IPS DF 4.7 (cell line): ENCODE data around the gene OR5B21.

Experiments used
- DNase-seq: peaks from one replicate; pipeline ENCODE4 v3.0.0-alpha.2; 2013; ENCODE audit warnings: low spot score; ENCODE audit errors: extremely low read depth

Gene OR5B21

DNA sequence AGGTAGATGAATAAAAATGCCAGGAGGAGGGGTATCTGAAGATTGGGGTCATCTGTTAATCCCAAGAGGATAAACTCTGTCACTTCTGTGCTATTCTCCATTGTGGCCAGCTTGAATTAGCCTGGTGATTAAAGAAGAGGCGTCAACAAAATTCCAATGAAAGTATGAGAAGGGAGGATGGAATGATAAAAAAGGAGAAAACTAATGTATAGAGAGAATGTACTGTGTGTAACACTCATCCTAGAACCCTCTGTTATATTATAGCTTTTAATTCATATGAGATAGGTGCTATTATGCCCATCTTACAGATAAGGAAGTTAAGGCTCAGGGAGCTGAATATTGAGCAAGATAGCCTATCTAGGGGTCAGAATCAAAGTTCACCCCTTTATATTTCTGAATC lies at the start of gene OR5B21:
OR5B21 (minus strand) TSS at position 101 of the 400 bp plus-strand sequence; CDS start at position 101, 0 bp downstream.
- no peak for DNase-seq

GRCh38 chr11:58549644-58550043 lies 41.7 kb upstream of the OR5B21 start:
- DNase-seq = no peak

- no peak for DNase-seq
These were observed 38.9 kb upstream of the OR5B21 start for GRCh38 chr11:58546841-58547240.

GRCh38 chr11:58531865-58532341 lies 24.0 kb upstream of the OR5B21 start:
- no peak for DNase-seq

DNA sequence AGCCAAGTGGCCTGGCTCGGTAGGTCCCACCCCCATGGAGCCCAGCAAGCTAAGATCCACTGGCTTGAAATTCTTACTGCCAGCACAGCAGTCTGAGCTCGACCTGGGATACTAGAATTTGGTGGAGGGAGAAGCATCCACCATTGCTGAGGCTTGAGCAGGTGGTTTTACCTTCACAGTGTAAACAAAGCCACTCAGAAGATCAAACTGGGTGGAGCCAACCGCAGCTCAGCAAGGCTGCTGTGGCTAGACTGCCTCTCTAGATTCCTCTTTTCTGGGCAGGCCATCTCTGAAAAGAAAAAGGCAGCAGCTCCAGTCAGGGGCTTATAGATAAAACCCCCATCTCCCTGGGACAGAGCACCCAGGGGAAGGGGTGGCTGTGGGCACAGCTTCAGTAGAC lies 22.3 kb upstream of the OR5B21 start:
- DNase-seq = no peak

GRCh38 chr11:58527429-58527828 lies 19.5 kb upstream of the OR5B21 start:
- no peak for DNase-seq

DNA sequence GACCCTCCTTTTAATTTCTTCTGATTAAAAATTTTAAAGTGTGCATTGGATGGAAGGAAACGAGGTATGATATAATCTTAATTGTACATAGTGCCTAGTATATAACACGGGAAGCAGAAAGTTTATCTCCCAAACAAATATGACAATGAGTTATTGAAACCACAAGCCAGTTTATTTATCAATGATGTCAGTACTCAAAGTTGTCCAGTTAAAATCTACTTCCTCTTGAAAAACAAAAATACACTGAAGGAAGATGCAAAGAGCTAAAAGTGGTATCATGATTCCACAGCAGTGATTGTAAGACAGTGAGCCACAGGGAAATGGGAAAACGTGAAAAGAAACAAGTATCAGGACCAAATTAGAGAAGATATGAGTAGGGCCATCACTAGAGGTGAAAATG lies 18.8 kb upstream of the OR5B21 start:
- DNase-seq = no peak

- DNase-seq = no peak
These were observed 17.2 kb upstream of the OR5B21 start for GRCh38 chr11:58525037-58525614.

DNA sequence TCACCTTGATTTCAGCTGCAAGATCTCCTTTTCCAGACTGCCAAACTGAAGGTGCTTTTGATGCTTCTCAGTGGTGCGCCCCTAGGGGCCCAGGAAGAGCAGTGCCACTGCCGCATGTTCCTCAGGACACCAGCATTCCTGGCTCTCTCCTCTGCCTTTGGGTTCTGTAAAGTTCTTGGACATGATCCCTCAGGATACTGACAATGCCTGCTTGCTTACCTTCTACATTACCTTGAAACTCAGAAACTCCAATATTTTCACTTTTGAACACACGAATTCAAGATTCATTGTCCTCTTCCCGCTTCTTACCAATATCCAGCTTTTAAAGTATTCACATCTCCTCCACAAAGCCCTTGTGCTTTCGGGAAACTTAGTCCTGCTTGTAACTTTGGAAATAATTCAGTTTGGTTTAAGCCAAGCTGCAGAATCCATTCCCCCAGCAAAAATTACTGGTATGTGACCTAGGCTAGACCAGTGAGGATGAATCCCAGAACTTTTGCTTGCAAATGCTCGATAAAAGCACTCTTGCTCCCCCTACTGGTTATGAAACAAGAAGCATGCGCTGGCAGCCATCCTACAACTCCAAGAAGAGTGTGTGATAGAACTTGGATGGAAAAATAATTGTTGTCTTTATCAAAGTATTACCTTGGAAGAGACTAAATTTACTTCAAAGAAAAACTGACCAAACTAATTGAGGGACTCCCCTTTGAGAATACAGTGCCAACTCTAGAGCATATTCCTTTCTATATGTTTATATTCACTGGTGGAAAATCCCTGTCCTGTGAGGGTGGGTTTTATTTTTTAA lies 16.5 kb upstream of the OR5B21 start:
- peak; percentile 53 for DNase-seq

DNA sequence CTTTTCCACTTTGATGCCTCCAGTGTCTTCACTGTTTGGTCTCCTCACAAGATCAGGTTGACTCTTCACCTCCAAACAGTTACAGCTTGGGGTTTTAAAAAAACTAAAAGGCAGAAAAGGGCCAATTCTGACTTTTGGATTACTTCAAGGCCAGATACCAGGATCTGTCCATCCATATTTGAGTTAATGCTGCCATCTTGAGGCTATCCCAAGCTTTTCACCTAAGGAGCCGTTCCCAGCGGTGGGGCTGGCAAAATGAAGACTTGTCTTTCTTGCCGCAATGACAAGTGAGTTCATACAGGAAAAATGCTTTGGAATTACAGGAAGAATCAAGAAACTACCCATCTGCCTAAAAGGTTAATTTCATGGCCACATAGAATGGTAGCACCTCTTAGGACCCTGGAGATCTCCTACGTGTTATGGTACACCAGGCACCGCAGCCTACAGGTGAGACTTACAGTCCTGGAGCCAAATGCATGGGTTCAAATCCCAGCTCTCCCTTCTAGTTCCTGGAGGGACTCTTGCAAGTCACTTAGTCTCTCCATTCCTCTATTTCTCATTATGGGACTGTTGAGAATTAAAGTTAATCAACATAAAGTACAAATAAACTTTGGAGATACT lies 6.0 kb upstream of the OR5B21 start:
- DNase-seq = peak; percentile 44

GRCh38 chr11:58511636-58512035 lies 3.7 kb upstream of the OR5B21 start:
- DNase-seq = no peak

DNA sequence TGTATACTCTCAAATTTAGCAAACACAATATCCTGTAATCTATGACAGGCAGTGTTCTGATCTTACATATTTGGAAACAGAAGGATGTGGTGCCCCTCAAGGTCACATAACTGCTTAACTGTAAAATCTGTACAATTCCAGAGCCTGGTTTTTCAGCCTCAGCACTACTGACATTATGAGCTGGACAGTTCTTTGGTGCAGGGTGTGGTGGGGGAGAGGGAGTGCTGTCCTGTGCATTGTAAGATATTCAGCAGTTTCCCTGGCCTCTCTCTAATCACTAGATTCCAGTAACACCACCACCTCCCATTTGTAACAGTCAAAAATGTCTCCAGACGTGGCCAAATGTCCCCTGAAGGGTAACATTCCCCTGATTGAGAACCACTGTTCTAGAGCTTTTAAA lies 1.8 kb upstream of the OR5B21 start:
- DNase-seq = no peak

GRCh38 chr11:58508814-58509213 lies 909 bp upstream of the OR5B21 start:
- no peak for DNase-seq

DNA sequence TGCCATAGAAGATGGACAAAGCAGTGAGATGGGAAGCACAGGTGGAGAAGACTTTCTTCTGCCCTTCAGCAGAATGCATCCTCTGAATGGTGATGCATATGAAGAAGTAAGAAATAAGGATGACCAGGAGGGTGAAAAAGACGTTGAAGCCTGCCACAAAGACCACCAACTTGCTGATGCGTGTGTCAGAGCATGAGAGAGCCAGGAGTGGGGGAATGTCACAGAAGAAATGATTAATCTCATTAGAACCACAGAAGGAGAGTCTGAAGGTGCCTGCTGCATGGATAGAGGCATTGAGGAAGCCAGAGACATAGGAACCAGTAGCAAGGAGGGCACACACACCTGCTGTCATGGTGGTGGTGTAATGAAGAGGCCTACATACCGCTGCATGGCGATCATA lies 550 bp downstream of the OR5B21 start:
- DNase-seq = no peak

DNA sequence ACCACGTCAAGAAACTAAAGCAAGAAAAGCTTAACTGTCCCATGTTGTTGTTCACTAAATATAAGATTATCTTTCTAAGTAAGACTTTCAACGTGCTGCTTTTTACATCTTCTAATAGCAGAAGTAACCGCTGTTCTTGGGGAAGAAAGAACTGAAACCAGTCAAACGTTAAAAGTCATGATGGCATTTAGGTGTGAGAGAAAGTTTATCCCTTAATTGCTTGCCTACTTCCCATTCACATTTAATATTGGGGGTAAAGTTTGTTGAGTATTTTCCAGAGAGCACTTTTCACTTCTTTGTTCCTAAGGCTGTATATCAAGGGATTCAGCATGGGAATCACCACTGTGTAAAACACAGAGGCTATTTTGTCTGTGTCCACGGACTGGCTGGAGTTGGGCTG lies 970 bp downstream of the OR5B21 start:
- no peak for DNase-seq

DNA sequence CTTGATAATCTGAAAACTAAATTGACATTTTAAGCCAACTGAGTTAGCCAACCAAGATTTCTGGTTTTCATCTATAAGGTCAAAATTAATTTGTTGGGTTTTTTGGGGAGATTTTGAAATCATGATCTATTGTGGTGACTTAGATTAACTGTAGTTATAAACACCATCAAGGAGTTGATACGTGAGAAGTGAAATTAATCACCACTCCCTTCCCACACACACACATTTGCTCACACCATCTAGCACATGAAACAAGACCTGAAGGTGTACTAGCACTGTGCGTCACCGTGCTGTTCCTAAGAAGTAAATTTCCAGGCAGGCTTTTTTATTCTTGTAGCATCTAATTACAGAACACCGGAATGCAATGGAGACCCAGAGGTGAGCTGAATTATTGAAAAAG lies 2.1 kb downstream of the OR5B21 start:
- no peak for DNase-seq

DNA sequence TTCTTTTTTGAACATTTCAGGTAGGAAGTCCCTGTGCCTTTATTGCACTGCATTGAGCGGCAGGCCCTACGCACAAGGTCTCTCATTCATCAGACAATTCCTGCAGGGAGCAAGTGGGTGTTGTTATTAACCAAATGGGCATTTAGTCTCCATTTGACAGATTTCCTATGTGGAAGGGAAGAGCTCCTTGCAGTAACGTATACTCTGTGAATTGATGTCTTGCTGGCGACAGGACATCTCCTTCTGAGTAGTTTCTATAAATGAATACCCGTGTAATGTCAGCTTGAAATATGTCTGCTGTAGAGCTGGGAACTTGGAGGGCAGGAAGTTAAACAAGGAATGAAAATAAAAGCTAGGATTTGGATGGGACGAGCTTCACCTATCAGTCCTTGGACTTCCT lies 3.7 kb downstream of the OR5B21 start:
- no peak for DNase-seq

GRCh38 chr11:58503361-58503856 lies 4.5 kb downstream of the OR5B21 start:
- no peak for DNase-seq

- no peak for DNase-seq
These were observed 5.9 kb downstream of the OR5B21 start for GRCh38 chr11:58502004-58502403.

- no peak for DNase-seq
These were observed 9.4 kb downstream of the OR5B21 start for GRCh38 chr11:58498464-58498863.

- DNase-seq = no peak
These were observed 10.0 kb downstream of the OR5B21 start for GRCh38 chr11:58497951-58498350.

- DNase-seq = no peak
These were observed 12.0 kb downstream of the OR5B21 start for GRCh38 chr11:58495906-58496305.
